ENCODE results near the gene TMCC1. TPM values are rescaled to one million over a fixed set of nuclear protein-coding genes. Genes with fewer than 3 reads are reported as not detected.
"Not testable (repeated sequence)": the region's sequence is repeated elsewhere in the genome, so short reads cannot be mapped to it uniquely, and the experiment has no call there.

TMCC1 gene
- total RNA-seq, 1 donor from 2014 or later = 36.9 TPM

- Mint-ChIP-seq H3K4me1 (no peaks in the 10 kb centered on the region), H3K36me3 (ENCODE audit: low read depth) (peaks cover 24% of the 10 kb centered on the region), H3K27ac (ENCODE audit: unreplicated experiment) (no peak overlapping the region), H3K4me3 (no peak overlapping the region), H3K27me3 (ENCODE audit: low read depth) (no peaks in the 10 kb centered on the region), H3K9me3 (no peaks in the 10 kb centered on the region)
- TF ChIP-seq CTCF (conservative IDR thresholded peaks at IDR 0.05) = no peak
- DNase-seq (ENCODE audit: low read depth, low spot score) = no peak
Measured at GRCh38 chr3:129881261-129881660, 12.2 kb downstream of the TMCC1 start.

- no peak for TF ChIP-seq CTCF (conservative IDR thresholded peaks at IDR 0.05)
- Mint-ChIP-seq H3K4me1 (no peaks in the 10 kb centered on the region), H3K36me3 (ENCODE audit: low read depth) (peaks cover 22% of the 10 kb centered on the region), H3K9me3 (no peaks in the 10 kb centered on the region), H3K4me3 (no peak overlapping the region), H3K27me3 (ENCODE audit: low read depth) (no peaks in the 10 kb centered on the region), H3K27ac (ENCODE audit: unreplicated experiment) (no peak overlapping the region)
- DNase-seq (ENCODE audit: low read depth, low spot score) = no peak
Measured at GRCh38 chr3:129878355-129878754, 15.2 kb downstream of the TMCC1 start.

GRCh38 chr3:129874479-129874878 is 19.0 kb downstream of the TMCC1 start:
- H3K4me3 Mint-ChIP-seq; H3K27ac Mint-ChIP-seq (ENCODE audit: unreplicated experiment); DNase-seq (ENCODE audit: low read depth, low spot score); H3K9me3 Mint-ChIP-seq; H3K27me3 Mint-ChIP-seq (ENCODE audit: low read depth); H3K4me1 Mint-ChIP-seq: not testable (repeated sequence)
- H3K36me3 Mint-ChIP-seq (ENCODE audit: low read depth) = peaks cover 16% of the 10 kb centered on the region

GRCh38 chr3:129868912-129869311 is 24.6 kb downstream of the TMCC1 start:
- Mint-ChIP-seq H3K27me3 (ENCODE audit: low read depth) (no peaks in the 10 kb centered on the region), H3K4me1 (no peaks in the 10 kb centered on the region), H3K36me3 (ENCODE audit: low read depth) (peaks cover 6% of the 10 kb centered on the region), H3K4me3 (no peak overlapping the region), H3K9me3 (no peaks in the 10 kb centered on the region), H3K27ac (ENCODE audit: unreplicated experiment) (no peak overlapping the region)
- TF ChIP-seq CTCF (conservative IDR thresholded peaks at IDR 0.05) = no peak
- DNase-seq (ENCODE audit: low read depth, low spot score) = no peak

GRCh38 chr3:129867506-129868124 is 25.9 kb downstream of the TMCC1 start:
- no peak for TF ChIP-seq CTCF (conservative IDR thresholded peaks at IDR 0.05)
- DNase-seq (ENCODE audit: low read depth, low spot score) = no peak
- no peaks in the 10 kb centered on the region for H3K9me3 Mint-ChIP-seq
- no peaks in the 10 kb centered on the region for H3K27me3 Mint-ChIP-seq (ENCODE audit: low read depth)
- no peak overlapping the region for H3K4me3 Mint-ChIP-seq
- no peaks in the 10 kb centered on the region for H3K4me1 Mint-ChIP-seq
- peaks cover 6% of the 10 kb centered on the region for H3K36me3 Mint-ChIP-seq (ENCODE audit: low read depth)
- H3K27ac Mint-ChIP-seq (ENCODE audit: unreplicated experiment) = no peak overlapping the region

- H3K9me3 Mint-ChIP-seq = no peaks in the 10 kb centered on the region
Measured at GRCh38 chr3:129865806-129866205, 27.7 kb downstream of the TMCC1 start.

More at GRCh38 chr3:129865806-129866205, 27.7 kb downstream of the TMCC1 start:
- H3K27me3 Mint-ChIP-seq (ENCODE audit: low read depth) = no peaks in the 10 kb centered on the region
- H3K36me3 Mint-ChIP-seq (ENCODE audit: low read depth) = peaks cover 4% of the 10 kb centered on the region
- H3K27ac Mint-ChIP-seq (ENCODE audit: unreplicated experiment) = no peak overlapping the region
- H3K4me1 Mint-ChIP-seq = no peaks in the 10 kb centered on the region
- no peak for DNase-seq (ENCODE audit: low read depth, low spot score)
- H3K4me3 Mint-ChIP-seq = no peak overlapping the region
- TF ChIP-seq CTCF (conservative IDR thresholded peaks at IDR 0.05) = no peak

Measured in neural crest cell (in vitro differentiated cells).